ENCODE data around the gene PRRC2B.
"Not testable (repeated sequence)": the region's sequence is repeated elsewhere in the genome, so short reads cannot be mapped to it uniquely, and the experiment has no call there.

Gene PRRC2B

GRCh38 chr9:131393622-131394463 lies at the start of gene PRRC2B:
Gene PRRC2B, plus strand, starts transcription at chr9:131394086. Its CDS starts 36,059 bp downstream, at chr9:131430145.
- no peak for DNase-seq (ENCODE audit: low read depth)

- not testable (repeated sequence) for DNase-seq (ENCODE audit: low read depth)
These were observed 48.9 kb upstream of the PRRC2B start for GRCh38 chr9:131344931-131345535.

- DNase-seq (ENCODE audit: low read depth): no peak
These were observed 47.3 kb upstream of the PRRC2B start for GRCh38 chr9:131346559-131346958.

- no peak for DNase-seq (ENCODE audit: low read depth)
These were observed 46.4 kb upstream of the PRRC2B start for GRCh38 chr9:131347376-131348020.

GRCh38 chr9:131348631-131349521 lies 45.0 kb upstream of the PRRC2B start:
- no peak for DNase-seq (ENCODE audit: low read depth)

GRCh38 chr9:131349522-131349880 lies 44.4 kb upstream of the PRRC2B start:
- DNase-seq (ENCODE audit: low read depth): no peak

GRCh38 chr9:131349881-131350563 lies 43.9 kb upstream of the PRRC2B start:
- peak; percentile 22 for DNase-seq (ENCODE audit: low read depth)

- not testable (repeated sequence) for DNase-seq (ENCODE audit: low read depth)
These were observed 37.4 kb upstream of the PRRC2B start for GRCh38 chr9:131356479-131356878.

GRCh38 chr9:131358556-131358955 lies 35.3 kb upstream of the PRRC2B start:
- no peak for DNase-seq (ENCODE audit: low read depth)

- DNase-seq (ENCODE audit: low read depth): no peak
These were observed 32.6 kb upstream of the PRRC2B start for GRCh38 chr9:131361202-131361833.

GRCh38 chr9:131365546-131365945 lies 28.3 kb upstream of the PRRC2B start:
- DNase-seq (ENCODE audit: low read depth): no peak

- peak; percentile 31 for DNase-seq (ENCODE audit: low read depth)
These were observed 27.0 kb upstream of the PRRC2B start for GRCh38 chr9:131366761-131367401.

- DNase-seq (ENCODE audit: low read depth): no peak
These were observed 26.4 kb upstream of the PRRC2B start for GRCh38 chr9:131367450-131367849.

- DNase-seq (ENCODE audit: low read depth): no peak
These were observed 23.2 kb upstream of the PRRC2B start for GRCh38 chr9:131370638-131371037.

GRCh38 chr9:131372599-131372973 lies 21.3 kb upstream of the PRRC2B start:
- not testable (repeated sequence) for DNase-seq (ENCODE audit: low read depth)

- not testable (repeated sequence) for DNase-seq (ENCODE audit: low read depth)
These were observed 19.2 kb upstream of the PRRC2B start for GRCh38 chr9:131374638-131375037.

GRCh38 chr9:131379056-131379455 lies 14.8 kb upstream of the PRRC2B start:
- DNase-seq (ENCODE audit: low read depth): no peak

- DNase-seq (ENCODE audit: low read depth): no peak
These were observed 10.8 kb upstream of the PRRC2B start for GRCh38 chr9:131382850-131383729.

GRCh38 chr9:131385296-131385695 lies 8.6 kb upstream of the PRRC2B start:
- no peak for DNase-seq (ENCODE audit: low read depth)
